ENCODE measurements around the gene DTNB. TPM values are rescaled to one million over a fixed set of nuclear protein-coding genes. Genes with fewer than 3 reads are reported as not detected.
A peak's percentile ranks its signal among the peaks of the same experiment; 100 is the strongest.
"Not testable (repeated sequence)": the region's sequence is repeated elsewhere in the genome, so short reads cannot be mapped to it uniquely, and the experiment has no call there.

DTNB gene
- total RNA-seq, 2 donors from 2014 or later: 4.3 to 4.4 TPM

DNA sequence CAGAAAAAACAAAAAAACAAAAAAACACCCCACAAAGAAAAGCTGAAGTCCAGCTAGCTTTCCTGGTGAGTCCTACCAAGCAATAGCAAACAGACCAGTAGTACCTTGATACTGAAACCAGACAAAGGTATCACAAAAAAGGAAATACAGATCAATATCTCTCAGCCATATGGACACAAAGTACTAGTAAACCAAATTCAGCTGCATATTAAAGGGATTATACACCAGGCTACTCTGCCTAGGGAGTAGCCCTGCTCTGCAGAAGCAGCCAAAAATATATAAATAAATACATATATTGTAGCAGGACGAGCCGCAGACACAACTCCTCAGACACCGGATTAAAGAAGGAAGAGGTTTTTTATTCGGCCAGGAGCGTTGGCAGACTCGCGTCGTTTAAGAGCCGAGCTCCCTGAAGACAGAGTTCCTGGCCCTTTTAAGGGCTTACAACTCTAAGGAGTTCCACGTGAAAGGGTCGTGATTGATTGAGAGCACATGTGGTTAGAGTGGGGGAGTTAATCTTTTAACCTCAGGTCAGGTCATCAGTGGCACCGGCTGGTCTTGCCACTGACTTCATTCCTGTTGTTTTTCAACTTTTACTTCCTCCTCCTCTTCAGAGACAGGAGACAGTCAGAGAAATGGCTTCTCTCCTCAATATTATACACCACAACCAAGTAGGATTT, 38.4 kb upstream of the DTNB start:
- Histone ChIP-seq H3K9me3 (no peaks in the 10 kb centered on the region), H3K4me1 (no peaks in the 10 kb centered on the region), H3K27me3 (no peaks in the 10 kb centered on the region), H3K36me3 (no peaks in the 10 kb centered on the region), H3K4me3 (peak overlapping the region in 1 of 2 donors; percentile 24), H3K27ac (no peak overlapping the region)
- no peak for DNase-seq (ENCODE audit: low spot score)
- TF ChIP-seq, protein P1, sequence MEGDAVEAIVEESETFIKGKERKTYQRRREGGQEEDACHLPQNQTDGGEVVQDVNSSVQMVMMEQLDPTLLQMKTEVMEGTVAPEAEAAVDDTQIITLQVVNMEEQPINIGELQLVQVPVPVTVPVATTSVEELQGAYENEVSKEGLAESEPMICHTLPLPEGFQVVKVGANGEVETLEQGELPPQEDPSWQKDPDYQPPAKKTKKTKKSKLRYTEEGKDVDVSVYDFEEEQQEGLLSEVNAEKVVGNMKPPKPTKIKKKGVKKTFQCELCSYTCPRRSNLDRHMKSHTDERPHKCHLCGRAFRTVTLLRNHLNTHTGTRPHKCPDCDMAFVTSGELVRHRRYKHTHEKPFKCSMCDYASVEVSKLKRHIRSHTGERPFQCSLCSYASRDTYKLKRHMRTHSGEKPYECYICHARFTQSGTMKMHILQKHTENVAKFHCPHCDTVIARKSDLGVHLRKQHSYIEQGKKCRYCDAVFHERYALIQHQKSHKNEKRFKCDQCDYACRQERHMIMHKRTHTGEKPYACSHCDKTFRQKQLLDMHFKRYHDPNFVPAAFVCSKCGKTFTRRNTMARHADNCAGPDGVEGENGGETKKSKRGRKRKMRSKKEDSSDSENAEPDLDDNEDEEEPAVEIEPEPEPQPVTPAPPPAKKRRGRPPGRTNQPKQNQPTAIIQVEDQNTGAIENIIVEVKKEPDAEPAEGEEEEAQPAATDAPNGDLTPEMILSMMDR (IDR thresholded peaks at IDR 0.05): no peak

- H3K9me3 ChIP-seq: no peaks in the 10 kb centered on the region
- H3K4me3 ChIP-seq: no peak overlapping the region
- H3K27ac ChIP-seq: no peak overlapping the region
- TF ChIP-seq, protein P1 (IDR thresholded peaks at IDR 0.05): no peak
- DNase-seq (ENCODE audit: low spot score): no peak
- no peaks in the 10 kb centered on the region for H3K36me3 ChIP-seq
- no peaks in the 10 kb centered on the region for H3K4me1 ChIP-seq
- no peaks in the 10 kb centered on the region for H3K27me3 ChIP-seq
Measured at GRCh38 chr2:25710750-25711149, 37.4 kb upstream of the DTNB start.

GRCh38 chr2:25709349-25709748, 36.0 kb upstream of the DTNB start:
- H3K27ac ChIP-seq: no peak overlapping the region
- no peak for DNase-seq (ENCODE audit: low spot score)
- TF ChIP-seq, protein P1 (IDR thresholded peaks at IDR 0.05): no peak
- H3K36me3 ChIP-seq: no peaks in the 10 kb centered on the region
- H3K27me3 ChIP-seq: no peaks in the 10 kb centered on the region
- no peaks in the 10 kb centered on the region for H3K9me3 ChIP-seq
- H3K4me1 ChIP-seq: no peaks in the 10 kb centered on the region
- no peak overlapping the region for H3K4me3 ChIP-seq

DNA sequence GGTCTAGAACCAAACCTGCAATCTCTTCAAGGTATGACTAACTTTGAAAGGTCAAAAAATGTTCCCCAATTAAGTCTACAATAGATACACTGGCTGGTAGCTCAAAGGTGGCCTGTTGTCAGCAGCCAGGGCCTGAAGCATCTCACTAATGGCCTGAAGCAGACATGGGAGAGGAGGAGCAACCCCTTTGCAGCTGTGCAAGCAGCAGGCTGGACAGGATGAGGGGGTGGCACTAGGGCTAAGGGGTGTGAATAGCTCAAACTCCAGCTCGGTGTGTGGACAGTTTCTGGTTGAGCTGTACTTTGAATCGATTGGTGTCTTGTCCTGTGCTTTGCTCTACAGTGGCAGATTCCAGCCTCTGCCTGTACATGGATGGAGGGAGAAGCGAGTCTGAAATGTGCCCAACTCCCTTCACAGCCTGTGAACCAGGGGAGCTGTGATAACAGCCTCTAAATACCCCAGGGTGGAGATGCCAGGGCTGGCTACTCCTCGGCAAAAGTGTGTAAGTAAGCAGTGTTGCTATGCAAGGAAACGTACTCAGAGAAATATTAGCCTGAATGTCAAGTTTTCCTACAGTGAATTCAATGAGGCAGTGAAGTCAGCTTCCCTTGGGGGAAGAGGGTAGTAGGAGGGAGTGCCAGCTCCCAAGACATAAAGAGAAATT, 34.7 kb upstream of the DTNB start:
- Histone ChIP-seq H3K27ac (no peak overlapping the region), H3K4me3 (no peak overlapping the region), H3K4me1 (no peaks in the 10 kb centered on the region), H3K36me3 (no peaks in the 10 kb centered on the region), H3K27me3 (no peaks in the 10 kb centered on the region), H3K9me3 (no peaks in the 10 kb centered on the region)
- TF ChIP-seq, protein P1 (IDR thresholded peaks at IDR 0.05): no peak
- DNase-seq (ENCODE audit: low spot score): no peak

DNA sequence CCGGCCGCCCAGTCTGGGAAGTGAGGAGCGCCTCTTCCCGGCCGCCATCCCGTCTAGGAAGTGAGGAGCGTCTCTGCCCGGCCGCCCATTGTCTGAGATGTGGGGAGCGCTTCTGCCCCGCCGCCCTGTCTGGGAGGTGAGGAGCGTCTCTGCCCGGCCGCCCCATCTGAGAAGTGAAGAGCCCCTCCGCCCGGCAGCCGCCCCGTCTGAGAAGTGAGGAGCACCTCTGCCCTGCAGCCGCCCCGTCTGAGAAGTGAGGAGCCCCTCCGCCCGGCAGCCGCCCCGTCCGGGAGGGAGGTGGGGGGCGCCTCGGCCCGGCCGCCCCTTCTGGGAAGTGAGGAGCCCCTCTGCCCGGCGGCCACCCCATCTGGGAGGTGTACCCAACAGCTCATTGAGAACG, 32.2 kb upstream of the DTNB start:
- H3K4me3 ChIP-seq, H3K9me3 ChIP-seq: not testable (repeated sequence)

GRCh38 chr2:25701801-25702200, 28.4 kb upstream of the DTNB start:
- Histone ChIP-seq H3K36me3 (no peaks in the 10 kb centered on the region), H3K27me3 (no peaks in the 10 kb centered on the region), H3K4me3 (no peak overlapping the region), H3K9me3 (no peaks in the 10 kb centered on the region), H3K27ac (no peak overlapping the region), H3K4me1 (peaks cover 0 to 5% of the 10 kb centered on the region in 2 donors)
- DNase-seq (ENCODE audit: low spot score): no peak
- TF ChIP-seq, protein P1 (IDR thresholded peaks at IDR 0.05): no peak

More for the DNA sequence above, 32.2 kb upstream of the DTNB start:
- not testable (repeated sequence) for H3K27me3 ChIP-seq; DNase-seq (ENCODE audit: low spot score); H3K4me1 ChIP-seq; H3K27ac ChIP-seq; H3K36me3 ChIP-seq

Data from right atrium auricular region (tissue), 2 donors.